Activated CD4-positive, CD25-positive, alpha-beta regulatory T cell treated with anti-CD3 and anti-CD28 coated beads, Interleukin-2, amount 50 U/mL, for 16 hours (primary cell): ENCODE data around the gene CNTFR.

Experiments used
- DNase-seq: peaks from one replicate; pipeline ENCODE4 v3.0.0-alpha.2; 2020; ENCODE audit warnings: low read depth, low spot score

Gene CNTFR

DNA sequence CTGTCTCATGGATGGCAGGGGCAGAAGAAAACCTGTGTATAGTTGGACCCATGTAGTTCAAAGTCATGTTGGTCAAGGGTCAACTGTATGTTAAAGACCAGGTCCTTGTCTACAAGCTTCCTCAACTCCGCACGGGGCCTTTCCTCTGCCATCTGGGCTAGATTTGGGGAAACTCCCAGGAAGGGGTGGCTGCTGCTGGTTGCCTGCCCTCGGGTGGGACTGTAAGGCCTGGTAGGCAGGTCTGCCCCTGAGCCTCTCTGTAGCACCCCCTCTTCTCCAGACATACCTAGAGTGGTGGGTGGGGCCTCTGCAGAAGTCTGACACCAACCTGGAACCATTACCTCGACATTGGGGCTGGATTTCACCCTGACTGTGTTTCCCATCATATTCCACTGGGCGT, 82.0 kb downstream of the CNTFR start:
- DNase-seq, result no peak

- no peak for DNase-seq
These were observed 82.9 kb downstream of the CNTFR start for GRCh38 chr9:34506623-34507022.

DNA sequence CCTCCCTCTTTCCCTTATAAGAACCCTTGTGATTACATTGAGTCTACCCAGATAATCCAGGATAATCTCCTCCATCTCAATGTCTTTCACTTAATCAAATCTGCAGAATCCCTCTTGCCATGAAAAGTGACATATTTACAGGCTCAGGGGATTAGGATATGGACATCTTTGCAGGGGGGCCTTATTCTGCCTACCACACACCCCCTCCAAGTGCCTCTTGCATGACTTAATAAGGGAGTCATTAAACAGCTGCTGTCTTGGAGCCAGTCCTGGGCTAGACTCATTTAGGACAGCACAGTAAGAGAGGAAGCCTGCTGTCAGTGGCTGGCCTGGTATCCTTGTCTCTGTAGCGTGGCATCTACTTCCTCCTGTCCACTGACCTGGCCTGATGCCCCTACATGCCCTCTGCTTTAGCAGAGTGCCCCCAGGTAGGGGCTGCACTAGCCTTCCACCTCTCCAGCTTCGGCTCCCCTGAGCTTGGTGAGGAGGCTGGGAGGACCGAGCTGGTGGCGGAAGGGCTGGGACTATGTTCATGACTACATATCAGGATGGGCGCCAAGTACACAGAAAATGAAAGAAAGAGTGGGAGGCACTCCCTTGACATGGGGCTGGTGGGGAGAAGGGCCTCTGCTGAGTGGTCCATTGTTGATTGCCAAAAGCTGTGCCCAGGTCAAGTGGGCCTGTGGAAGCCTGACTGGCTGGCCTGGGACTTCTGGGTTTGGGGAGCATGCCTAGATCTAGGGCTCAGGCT, 84.0 kb downstream of the CNTFR start:
- no peak for DNase-seq

GRCh38 chr9:34503406-34503805, 86.1 kb downstream of the CNTFR start:
- no peak for DNase-seq

DNA sequence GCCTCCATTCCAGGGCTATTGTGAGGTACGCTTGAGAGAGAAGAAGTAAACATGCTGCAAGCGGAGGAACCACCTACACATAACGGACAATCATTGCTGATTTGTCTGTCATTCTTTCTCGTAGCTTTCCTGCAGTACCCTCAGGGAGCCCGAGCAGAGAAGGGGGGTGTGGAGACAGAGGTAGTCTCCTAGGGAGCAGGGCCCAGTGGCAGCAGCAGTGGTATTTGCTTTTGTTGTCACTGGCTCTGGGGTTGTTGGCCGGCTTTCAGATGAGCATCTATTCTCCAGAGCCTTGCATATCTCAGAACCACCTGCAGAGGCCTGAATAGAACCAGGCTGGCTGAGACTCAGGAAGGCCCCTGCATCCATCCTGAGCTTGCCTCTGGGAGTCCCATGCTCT, 86.6 kb downstream of the CNTFR start:
- no peak for DNase-seq

DNA sequence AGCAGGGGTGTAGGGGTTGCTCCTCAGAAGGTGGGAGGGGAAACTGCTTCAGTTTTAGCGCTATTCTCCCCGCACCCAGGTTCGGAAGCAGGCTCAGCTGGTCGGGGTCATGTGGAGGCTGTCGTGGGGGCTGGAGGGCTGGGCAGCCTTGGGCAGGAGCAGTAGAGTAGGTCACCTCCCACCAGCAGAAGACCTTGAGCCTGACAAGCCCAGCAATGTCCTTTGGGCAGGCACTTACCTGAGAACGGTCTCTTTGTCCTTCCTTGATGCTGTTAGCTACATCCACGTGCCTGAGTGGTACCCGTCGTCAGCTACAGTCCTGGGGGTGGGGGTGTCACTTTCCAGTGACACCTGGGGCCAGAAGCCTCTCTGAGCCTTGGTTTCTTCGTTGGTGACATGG, 87.1 kb downstream of the CNTFR start:
- DNase-seq, result no peak

GRCh38 chr9:34501889-34502425, 87.6 kb downstream of the CNTFR start:
- DNase-seq, result no peak
